ENCODE data around the gene KCNMA1. TPM values are rescaled to one million over a fixed set of nuclear protein-coding genes. Genes with fewer than 3 reads are reported as not detected.

The KCNMA1 gene
- total RNA-seq, 1 donor from 2014 or later: 41.3 TPM

- DNase-seq (no peak), ATAC-seq (no peak)
- no peak overlapping the region for H3K4me3 ChIP-seq
- no peak for TF ChIP-seq CTCF (IDR thresholded peaks at IDR 0.05)
- no peaks in the 10 kb centered on the region for H3K27me3 ChIP-seq (ENCODE audit: low read depth)
- H3K4me1 ChIP-seq: no peaks in the 10 kb centered on the region
- no peak overlapping the region for H3K27ac ChIP-seq
- H3K36me3 ChIP-seq: no peaks in the 10 kb centered on the region
- intact Hi-C loops (cut with DNase I): no loop called here
- H3K9me3 ChIP-seq: no peaks in the 10 kb centered on the region
These were observed 260.6 kb downstream of the KCNMA1 start for GRCh38 chr10:77377034-77377433.

- no peak overlapping the region for H3K27ac ChIP-seq
- DNase-seq: no peak
These were observed 263.4 kb downstream of the KCNMA1 start for GRCh38 chr10:77374189-77374656.

DNA sequence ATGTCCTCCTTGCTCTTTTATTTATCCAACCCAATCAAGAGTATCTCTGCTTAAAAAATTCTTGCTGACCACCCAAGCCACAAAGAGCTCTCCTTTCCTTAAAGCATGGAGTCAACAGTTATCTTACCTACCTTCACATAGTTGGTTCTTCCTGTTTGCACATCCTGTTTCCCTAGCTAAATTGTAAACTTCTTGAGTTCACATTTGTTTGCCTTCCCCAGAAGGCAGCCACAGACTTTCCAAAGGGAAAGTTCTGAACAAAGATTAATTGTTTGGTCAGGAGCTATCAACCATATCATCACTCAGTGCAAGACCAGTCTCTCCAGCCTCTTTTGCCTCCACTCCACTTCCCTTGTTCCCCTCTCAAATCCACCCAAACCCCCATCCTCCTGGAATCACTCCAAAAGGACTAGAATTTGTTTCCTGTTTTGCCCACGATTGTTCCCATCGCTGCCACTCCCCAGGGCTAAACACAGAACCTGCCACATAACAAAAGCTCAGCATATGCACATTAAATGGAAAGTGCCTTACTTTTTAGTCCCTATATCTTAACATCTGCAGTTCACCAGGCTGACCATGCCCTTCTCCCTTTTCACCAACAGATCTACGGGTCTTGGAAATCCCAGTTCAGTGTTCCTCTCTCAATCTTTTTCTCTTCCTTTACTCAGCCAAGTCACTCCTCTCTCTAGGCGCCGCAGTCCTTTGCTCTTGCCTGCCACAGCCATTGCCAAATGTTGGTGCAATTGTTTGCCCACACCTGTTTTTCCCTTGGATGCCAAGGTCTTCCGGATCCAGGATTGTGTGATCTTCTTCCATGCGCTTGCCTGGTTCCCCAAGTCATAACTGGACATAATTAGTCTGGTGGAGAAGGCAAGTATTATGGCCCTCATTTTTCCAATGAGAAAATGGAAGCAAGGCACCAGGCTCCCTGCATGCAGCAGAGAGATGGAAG lies 265.5 kb downstream of the KCNMA1 start:
- Histone ChIP-seq H3K9me3 (no peaks in the 10 kb centered on the region), H3K36me3 (no peaks in the 10 kb centered on the region), H3K27me3 (ENCODE audit: low read depth) (no peaks in the 10 kb centered on the region), H3K4me1 (no peaks in the 10 kb centered on the region), H3K27ac (no peak overlapping the region), H3K4me3 (no peak overlapping the region)
- ATAC-seq (no peak), DNase-seq (no peak)
- no peak for TF ChIP-seq CTCF (IDR thresholded peaks at IDR 0.05)
- intact Hi-C loops (cut with DNase I): no loop called here

More at GRCh38 chr10:77374189-77374656, 263.4 kb downstream of the KCNMA1 start:
- Histone ChIP-seq H3K4me1 (no peaks in the 10 kb centered on the region), H3K4me3 (no peak overlapping the region), H3K27me3 (ENCODE audit: low read depth) (no peaks in the 10 kb centered on the region), H3K9me3 (no peaks in the 10 kb centered on the region), H3K36me3 (no peaks in the 10 kb centered on the region)
- intact Hi-C loops (cut with DNase I): no loop called here
- no peak for ATAC-seq
- no peak for TF ChIP-seq CTCF (IDR thresholded peaks at IDR 0.05)

DNA sequence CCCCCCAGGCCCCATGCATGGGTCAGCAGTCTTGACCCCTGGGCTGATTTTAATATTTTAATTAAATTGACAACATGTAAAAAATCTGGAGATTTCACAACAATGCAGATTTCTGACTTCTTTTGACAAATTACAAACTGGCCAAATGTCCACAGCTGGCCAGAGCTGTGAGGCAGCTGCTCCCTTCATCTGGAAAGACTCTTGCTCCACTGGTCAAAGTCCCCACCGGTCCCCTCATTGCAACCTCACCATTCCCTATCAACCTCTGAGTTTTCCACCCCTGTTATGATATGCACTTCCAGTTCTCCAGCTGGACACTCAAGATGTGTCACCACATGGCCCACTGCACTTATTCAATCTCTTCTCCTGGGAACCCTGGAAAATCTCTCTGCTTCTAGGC lies 266.2 kb downstream of the KCNMA1 start:
- intact Hi-C loops (cut with DNase I): no loop called here
- Histone ChIP-seq H3K36me3 (no peaks in the 10 kb centered on the region), H3K27me3 (ENCODE audit: low read depth) (no peaks in the 10 kb centered on the region), H3K4me3 (no peak overlapping the region), H3K27ac (no peak overlapping the region), H3K4me1 (no peaks in the 10 kb centered on the region), H3K9me3 (no peaks in the 10 kb centered on the region)
- TF ChIP-seq CTCF (IDR thresholded peaks at IDR 0.05): no peak
- DNase-seq: no peak
- no peak for ATAC-seq

DNA sequence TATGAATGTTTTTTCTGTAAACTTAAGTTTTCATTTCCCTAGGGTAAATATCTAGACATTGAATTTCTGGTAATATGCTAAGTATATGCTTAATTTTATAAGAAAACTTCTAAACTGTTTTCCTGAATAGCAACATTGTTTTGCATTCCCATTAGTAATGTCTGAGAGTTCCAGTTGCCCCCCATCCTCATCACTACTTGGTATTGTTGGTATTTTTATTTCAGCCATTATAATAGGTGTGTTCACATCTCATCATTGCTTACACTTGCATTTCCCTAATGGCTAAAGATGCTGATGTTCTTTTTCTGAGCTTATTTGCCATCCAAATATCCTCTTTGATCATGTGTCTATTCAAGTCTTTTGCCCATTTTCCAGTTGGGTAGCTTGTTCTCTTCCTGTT lies 269.6 kb downstream of the KCNMA1 start:
- Histone ChIP-seq H3K27ac (no peak overlapping the region), H3K27me3 (ENCODE audit: low read depth) (no peaks in the 10 kb centered on the region), H3K4me1 (no peaks in the 10 kb centered on the region), H3K4me3 (no peak overlapping the region), H3K9me3 (no peaks in the 10 kb centered on the region), H3K36me3 (no peaks in the 10 kb centered on the region)
- no peak for ATAC-seq
- TF ChIP-seq CTCF (IDR thresholded peaks at IDR 0.05): no peak
- no peak for DNase-seq
- intact Hi-C loops (cut with DNase I): no loop called here
